Femur (tissue), 1 donor: ENCODE measurements around the gene CCL4.
"Not testable (repeated sequence)": the region's sequence is repeated elsewhere in the genome, so short reads cannot be mapped to it uniquely, and the experiment has no call there.

Experiments
- DNase-seq: peaks from one replicate; pipeline ENCODE4 v3.0.0-alpha.2; 2017

CCL4 gene

DNA sequence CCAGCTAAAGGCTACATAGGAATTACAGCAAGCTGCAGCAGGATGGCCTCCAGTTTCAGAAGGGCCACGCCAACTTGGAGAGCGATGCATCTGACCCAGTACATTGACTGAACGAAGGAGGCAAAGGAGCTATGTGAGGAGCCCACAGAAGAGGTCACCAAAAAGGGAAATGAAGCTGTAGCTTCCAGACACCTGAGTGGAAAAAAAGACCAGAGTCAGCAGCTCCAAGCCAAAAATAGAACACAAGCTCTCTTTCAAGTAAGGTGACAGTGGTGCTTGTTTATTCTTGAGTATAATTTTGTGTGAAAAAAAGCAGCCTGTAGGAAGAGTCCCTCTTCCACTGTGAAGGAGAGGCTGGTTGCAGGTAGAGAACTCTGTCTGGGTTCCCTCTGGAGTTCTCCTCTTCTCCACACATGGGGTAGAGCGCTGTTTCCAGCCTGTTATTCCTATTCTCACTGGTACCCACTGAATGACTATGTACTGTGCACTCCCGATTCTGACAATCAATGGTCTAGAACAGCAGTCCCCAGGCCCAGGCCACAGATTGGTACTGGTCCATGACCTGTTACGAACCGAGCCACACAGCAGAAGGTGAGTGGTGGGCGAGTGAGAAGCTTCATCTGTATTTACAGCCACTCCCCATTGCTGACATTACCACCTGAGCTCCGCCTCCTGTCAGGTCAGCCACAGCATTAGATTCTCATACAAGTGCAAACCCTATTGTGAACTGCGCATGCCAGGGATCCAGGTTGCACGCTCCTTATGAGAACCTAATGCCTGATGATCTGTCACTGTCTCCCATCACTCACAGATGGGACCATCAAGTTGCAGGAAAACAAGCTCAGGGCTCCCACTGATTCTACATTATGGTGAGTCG is 15.1 kb downstream of the CCL4 start:
- DNase-seq = no peak

DNA sequence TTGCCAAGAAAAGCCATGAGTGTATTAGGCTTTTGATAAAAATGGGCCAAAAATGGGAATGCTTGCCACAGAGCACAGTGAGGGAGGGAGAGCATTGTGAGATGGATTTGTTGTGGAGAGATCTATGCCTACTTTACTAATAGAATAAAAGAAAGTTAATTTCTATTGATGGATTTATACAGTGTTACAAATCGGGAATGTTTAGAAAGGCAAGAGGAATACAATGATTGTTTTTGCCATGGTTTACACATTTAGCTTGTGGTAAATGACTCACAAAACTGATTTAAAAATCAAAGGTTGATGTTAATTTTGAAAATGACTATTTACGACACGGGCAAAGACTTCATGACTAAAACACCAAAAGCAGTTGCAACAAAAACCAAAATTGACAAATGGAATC is 16.6 kb downstream of the CCL4 start:
- no peak for DNase-seq

DNA sequence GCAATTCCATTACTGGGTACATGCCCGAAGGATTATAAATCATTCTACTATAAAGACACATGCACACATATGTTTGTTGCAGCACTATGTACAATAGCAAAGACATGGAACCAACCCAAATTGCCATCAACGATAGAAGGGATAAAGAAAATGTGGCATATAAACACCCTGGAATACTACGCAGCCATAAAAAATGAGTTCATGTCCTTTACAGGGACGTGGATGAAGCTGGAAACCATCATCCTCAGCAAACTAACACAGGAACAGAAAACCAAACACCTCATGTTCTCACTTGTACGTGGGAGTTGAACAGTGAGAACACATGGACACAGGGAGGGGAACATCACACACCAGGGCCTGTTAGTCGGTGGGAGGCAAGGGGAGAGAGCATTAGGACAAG is 17.5 kb downstream of the CCL4 start:
- not testable (repeated sequence) for DNase-seq

DNA sequence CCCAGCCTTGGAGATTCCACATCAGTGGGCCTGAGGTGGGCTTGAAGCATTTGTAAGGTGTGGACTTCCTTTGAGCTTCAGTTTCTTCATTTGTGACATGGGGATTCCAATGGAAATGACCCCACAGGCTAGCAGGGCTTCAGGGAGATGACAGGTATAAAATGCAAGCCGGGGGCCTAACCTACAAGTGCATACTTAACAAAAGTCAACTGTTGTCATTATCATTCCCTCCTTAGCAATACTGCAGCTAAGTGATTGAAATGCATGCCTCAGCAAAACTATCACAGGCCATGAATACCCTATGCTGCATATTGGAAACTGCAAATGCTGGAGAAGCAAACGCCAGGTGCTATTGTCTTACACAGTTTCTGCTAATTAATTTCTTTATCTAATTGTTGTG is 19.8 kb downstream of the CCL4 start:
- DNase-seq = no peak

- no peak for DNase-seq
These were observed 21.5 kb downstream of the CCL4 start for GRCh38 chr17:36124879-36125824.

DNA sequence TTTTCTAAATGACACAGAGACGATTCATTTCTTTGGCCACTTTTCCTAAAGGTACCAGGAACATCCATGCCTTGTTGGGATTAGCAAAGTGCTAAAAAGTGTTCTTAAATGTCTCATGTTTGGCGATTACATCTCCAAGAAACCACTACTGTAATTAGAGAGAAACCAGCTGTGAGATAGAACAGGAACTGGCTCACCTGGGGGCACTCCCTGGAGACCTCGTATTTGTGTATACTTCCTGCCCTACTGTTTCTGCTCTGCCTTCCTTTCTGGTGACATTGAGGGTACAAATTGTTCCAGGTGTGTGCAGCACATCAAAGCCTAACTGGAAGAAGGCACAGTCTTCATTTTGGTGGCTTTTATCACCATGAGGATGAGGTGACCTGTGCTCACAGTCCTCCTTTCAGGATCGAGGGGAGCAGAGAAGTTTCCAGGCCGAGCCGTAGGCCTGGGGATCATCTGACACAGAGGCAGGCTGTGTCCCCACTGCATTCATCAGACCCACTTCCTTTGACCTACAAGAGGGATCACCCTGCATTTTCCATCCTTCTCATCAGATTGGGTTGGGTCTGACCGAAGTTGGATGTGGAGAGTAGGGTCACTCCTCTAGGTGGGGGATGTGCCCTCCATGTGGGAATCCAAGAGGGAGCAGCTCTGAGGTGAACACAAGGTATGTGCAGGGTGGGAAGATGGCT is 23.7 kb downstream of the CCL4 start:
- no peak for DNase-seq

- DNase-seq = no peak
These were observed 24.3 kb downstream of the CCL4 start for GRCh38 chr17:36127911-36128310.

- DNase-seq = no peak
These were observed 24.9 kb downstream of the CCL4 start for GRCh38 chr17:36128411-36128978.

- no peak for DNase-seq
These were observed 26.0 kb downstream of the CCL4 start for GRCh38 chr17:36129616-36130015.

DNA sequence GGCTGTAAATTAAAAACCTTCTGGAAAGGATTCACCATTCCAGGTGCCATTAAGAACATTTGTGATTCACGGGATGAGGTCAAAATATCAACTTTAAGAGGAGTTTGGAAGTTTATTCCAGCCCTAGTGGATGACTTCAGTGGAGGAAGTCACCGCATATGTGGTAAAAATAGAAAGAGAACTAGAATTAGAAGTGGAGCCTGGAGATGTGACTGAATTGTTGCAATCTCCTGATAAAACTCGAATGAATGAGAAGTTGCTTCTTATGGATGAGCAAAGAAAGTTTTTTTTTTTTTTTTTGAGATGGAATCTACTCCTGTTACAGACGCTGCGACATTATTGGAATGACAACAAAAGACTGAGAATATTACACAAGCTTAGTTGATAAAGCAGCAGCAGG is 26.7 kb downstream of the CCL4 start:
- no peak for DNase-seq

DNA sequence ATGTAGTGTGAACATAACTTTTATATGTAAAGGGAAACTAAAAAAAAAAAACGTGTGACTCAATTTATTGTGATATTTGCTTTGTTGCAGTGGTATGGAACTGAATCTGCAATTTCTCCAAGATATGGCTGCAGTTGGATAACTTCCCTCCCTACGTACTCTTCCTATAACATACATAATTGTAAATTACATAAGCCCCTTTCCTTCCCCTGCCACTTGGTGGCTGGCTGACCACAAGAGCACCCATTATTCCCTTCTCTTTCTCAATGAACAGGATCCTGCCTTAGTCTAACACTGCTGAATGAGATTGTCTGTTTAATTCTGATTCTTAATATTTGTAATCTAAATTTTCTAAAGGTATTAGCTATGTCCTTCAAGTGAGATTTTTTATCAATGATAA is 27.8 kb downstream of the CCL4 start:
- no peak for DNase-seq

- DNase-seq = no peak
These were observed 28.3 kb downstream of the CCL4 start for GRCh38 chr17:36131931-36132330.

DNA sequence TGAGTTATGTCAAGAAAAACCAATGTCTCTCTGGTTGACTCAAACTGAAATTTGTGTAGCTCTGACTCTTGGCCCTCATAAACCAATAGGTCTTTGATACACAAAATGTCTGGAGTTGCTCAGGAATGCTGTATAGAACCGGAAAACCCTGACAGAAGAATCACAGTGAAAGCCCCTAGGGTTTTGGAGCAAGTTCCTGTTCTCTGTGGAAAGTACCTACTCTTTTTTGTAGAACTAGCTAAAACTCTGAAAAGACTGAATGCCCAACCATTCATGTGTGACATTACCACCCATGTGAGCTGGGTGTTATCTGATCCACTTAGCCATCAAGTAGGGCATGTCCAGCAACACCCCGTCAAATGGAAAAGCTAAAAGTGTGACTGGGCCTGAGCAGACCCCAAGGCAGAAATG is 28.8 kb downstream of the CCL4 start:
- no peak for DNase-seq

DNA sequence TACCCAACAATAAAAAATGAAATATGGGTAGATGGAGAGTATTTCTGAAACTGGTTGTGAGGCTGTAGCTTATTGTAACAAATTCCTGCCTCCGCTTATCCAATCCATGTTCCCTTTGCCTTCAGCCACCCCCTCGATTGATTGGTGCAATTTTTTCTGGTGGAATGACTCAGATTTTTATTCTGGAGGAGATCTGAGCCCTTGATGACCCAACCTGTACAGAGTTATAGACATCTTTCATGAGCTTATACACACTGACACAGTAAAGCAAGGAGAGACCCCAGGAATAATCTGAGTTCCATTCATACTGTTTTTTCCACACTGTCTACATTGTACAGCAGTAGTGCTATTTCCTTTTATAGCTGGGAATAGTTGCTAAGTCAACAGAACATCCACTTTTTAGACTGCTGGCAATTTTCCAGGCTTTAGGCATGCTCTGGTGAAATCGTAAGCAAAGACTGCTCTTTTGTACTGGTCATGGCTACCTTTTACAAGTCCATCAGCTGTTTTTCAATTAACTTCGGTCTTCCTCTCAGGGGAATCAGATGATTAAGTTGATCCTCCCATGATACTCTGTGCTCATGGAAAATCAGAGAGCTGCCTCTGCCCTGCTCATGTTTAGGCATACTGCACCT is 30.1 kb downstream of the CCL4 start:
- DNase-seq = no peak

- DNase-seq = no peak
These were observed 31.8 kb downstream of the CCL4 start for GRCh38 chr17:36135465-36135864.

GRCh38 chr17:36136036-36136435 is 32.4 kb downstream of the CCL4 start:
- no peak for DNase-seq

DNA sequence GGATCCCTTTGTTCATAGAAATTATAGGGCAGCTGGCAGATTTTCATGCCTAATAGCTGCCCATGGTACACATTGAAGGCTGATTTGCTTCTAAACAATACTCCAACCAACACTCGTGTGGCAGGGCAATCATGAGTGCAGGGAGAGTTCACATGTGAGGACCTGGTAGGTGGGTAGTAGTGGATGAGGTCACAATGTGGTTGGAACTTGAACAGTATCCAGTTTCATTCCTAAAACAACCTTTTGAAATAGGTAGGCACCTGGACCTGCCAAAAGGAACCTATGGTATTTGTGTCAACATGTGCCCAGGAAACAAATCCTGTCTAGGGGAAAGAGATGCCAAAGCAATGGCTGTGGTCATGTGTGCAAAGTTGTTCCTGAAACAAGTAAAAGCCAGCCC is 32.8 kb downstream of the CCL4 start:
- no peak for DNase-seq

DNA sequence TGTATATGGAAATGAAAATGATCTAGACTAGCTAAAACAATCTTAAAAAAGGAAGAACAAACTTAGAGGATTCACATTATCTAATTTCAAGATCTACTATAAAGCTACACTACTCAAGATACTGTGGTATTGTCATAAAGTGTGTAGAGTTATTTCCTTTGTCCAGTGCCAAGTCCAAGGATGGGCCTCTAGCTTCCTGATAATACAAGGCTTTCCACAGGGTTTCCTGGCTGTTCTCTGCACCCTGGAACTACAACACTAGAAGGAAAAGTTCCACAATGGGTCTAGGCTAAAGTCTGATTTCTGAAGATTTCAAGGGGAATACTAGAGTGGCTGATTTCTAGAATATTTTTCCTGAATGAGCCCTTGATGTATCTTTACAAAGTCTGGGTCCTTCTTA is 38.6 kb downstream of the CCL4 start:
- no peak for DNase-seq

DNA sequence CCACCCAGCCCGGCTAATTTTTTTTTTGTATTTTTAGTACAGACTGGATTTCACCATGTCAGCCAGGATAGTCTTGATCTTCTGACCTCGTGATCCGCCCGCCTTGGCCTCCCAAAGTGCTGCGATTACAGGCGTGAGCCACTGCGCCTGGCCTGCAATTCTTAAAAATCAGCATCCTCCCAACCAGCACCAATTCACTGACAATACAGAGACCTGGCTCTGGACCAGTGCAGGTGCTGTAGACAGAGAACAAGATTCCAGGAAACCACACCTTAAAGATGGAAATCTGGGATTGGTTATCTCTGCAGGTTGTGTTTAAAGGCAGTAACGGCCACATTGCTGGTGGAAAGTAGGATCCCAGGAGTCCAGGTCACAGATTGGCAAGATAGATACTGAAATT is 39.2 kb downstream of the CCL4 start:
- no peak for DNase-seq

GRCh38 chr17:36144014-36144413 is 40.4 kb downstream of the CCL4 start:
- DNase-seq = no peak

GRCh38 chr17:36144981-36145729 is 41.5 kb downstream of the CCL4 start:
- DNase-seq = no peak

- DNase-seq = no peak
These were observed 44.0 kb downstream of the CCL4 start for GRCh38 chr17:36147601-36148000.
